ENCODE measurements around the gene OBSCN.
"Not testable (repeated sequence)": the region's sequence is repeated elsewhere in the genome, so short reads cannot be mapped to it uniquely, and the experiment has no call there.

OBSCN gene

GRCh38 chr1:228212966-228213844 lies 5.4 kb downstream of the OBSCN start:
- peak; percentile 74 to 89 (median 86) for DNase-seq

GRCh38 chr1:228213917-228214808 lies 6.3 kb downstream of the OBSCN start:
- peak in 1 of 6 experiments; percentile 9 for DNase-seq

GRCh38 chr1:228214921-228215662 lies 7.2 kb downstream of the OBSCN start:
- DNase-seq, result no peak

- no peak for DNase-seq
These were observed 7.8 kb downstream of the OBSCN start for GRCh38 chr1:228215663-228216116.

- no peak for DNase-seq
These were observed 8.8 kb downstream of the OBSCN start for GRCh38 chr1:228216371-228217320.

- DNase-seq, result no peak
These were observed 9.9 kb downstream of the OBSCN start for GRCh38 chr1:228217551-228218344.

- no peak for DNase-seq
These were observed 10.8 kb downstream of the OBSCN start for GRCh38 chr1:228218513-228219244.

GRCh38 chr1:228219245-228219961 lies 11.6 kb downstream of the OBSCN start:
- DNase-seq, result no peak

- no peak for DNase-seq
These were observed 12.3 kb downstream of the OBSCN start for GRCh38 chr1:228219962-228220780.

GRCh38 chr1:228221097-228221496 lies 13.3 kb downstream of the OBSCN start:
- DNase-seq, result not testable (repeated sequence)

GRCh38 chr1:228222548-228222947 lies 14.7 kb downstream of the OBSCN start:
- no peak for DNase-seq

GRCh38 chr1:228224198-228225164 lies 16.6 kb downstream of the OBSCN start:
- no peak for DNase-seq

GRCh38 chr1:228225165-228225710 lies 17.4 kb downstream of the OBSCN start:
- DNase-seq, result no peak

GRCh38 chr1:228225740-228226139 lies 17.9 kb downstream of the OBSCN start:
- no peak for DNase-seq

GRCh38 chr1:228226141-228226874 lies 18.5 kb downstream of the OBSCN start:
- DNase-seq, result no peak

Data from stimulated activated naive CD4-positive, alpha-beta T cell (primary cell).